Esophagus muscularis mucosa (tissue), 4 donors: ENCODE results near the gene FGA.

Source experiments
- EP300 ChIP-seq: sonication (generic); formaldehyde crosslinking; IDR thresholded peaks from one replicate; pipeline ENCODE4 v1.6.1; 2017; ENCODE audit warnings: antibody characterized with exemption
- POLR2A ChIP-seq: fragments of 450-650 bp; IDR thresholded peaks from one replicate; pipeline ENCODE4 v1.6.1; 2017; ENCODE audit warnings: antibody characterized with exemption, moderate library complexity, mild to moderate bottlenecking, low read depth
- POLR2AphosphoS5 ChIP-seq, 2 donors: sonication (generic); formaldehyde crosslinking; IDR thresholded peaks; one replicate each; pipeline ENCODE4 v1.6.1; 2017; ENCODE audit warnings: antibody characterized with exemption in 2 of 2
- TF ChIP-seq, protein P1 (sequence below), 3 experiments: fragments of 200-600 bp in 2 of 3; fragments of 450-650 bp in 1 of 3; sonication (generic) in 2 of 3; IDR thresholded peaks; one replicate each; pipeline ENCODE4 v1.5.1; 2017 to 2019; ENCODE audit warnings: antibody characterized with exemption in 3 of 3, mild to moderate bottlenecking in 2 of 3, moderate library complexity in 1 of 3

DNA sequence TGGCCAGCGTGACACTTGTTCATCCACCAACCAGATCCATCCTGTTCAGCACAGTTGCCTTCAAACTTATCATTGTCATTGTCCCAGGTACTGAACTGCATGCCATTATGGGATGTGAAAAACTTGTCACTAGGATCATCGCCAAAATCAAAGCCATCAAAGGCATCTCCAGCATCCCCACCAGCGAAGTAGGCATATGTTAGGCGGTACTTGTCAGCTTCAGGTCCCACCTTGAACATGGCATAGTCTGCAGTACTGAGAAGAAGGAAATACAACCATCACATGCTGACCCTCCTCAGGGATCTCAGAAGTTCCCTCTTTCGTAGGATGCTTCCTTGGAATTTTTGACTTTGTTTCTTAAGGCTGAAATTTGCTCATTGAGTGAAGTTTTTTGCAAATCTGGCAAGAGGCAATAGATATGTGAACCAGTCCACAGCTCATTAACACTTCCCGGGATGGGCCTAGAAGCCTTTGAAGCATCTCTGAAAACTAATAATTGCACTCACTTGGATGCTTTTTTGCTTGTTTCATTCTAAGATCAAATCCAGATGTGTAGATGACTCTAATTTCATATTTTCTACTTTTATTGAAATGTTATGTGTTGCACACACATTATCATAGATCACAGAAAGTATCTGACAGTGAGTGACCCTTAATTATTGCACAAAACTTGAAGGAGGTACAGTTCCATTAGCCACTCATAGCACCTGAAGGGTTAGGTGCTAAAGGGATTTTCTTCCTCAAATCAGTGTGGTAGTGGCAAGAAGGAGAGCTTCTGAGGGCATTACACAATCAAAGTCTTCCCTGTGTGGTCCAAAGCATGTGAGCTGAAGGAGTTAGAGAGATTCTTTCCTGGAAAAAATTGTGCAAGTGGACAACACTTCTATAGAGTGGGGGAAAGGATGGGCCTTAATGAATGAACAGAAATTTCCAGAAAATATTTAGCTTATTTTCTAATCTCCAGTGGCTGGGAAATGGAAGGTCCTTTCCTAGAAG lies 16.5 kb upstream of the FGA start:
- no peak for TF ChIP-seq POLR2AphosphoS5 (IDR thresholded peaks at IDR 0.05)
- TF ChIP-seq, protein P1, sequence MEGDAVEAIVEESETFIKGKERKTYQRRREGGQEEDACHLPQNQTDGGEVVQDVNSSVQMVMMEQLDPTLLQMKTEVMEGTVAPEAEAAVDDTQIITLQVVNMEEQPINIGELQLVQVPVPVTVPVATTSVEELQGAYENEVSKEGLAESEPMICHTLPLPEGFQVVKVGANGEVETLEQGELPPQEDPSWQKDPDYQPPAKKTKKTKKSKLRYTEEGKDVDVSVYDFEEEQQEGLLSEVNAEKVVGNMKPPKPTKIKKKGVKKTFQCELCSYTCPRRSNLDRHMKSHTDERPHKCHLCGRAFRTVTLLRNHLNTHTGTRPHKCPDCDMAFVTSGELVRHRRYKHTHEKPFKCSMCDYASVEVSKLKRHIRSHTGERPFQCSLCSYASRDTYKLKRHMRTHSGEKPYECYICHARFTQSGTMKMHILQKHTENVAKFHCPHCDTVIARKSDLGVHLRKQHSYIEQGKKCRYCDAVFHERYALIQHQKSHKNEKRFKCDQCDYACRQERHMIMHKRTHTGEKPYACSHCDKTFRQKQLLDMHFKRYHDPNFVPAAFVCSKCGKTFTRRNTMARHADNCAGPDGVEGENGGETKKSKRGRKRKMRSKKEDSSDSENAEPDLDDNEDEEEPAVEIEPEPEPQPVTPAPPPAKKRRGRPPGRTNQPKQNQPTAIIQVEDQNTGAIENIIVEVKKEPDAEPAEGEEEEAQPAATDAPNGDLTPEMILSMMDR (IDR thresholded peaks at IDR 0.05) = no peak
- no peak for TF ChIP-seq EP300
- TF ChIP-seq POLR2A = no peak
